ENCODE data around the gene MEGF8.

DNA sequence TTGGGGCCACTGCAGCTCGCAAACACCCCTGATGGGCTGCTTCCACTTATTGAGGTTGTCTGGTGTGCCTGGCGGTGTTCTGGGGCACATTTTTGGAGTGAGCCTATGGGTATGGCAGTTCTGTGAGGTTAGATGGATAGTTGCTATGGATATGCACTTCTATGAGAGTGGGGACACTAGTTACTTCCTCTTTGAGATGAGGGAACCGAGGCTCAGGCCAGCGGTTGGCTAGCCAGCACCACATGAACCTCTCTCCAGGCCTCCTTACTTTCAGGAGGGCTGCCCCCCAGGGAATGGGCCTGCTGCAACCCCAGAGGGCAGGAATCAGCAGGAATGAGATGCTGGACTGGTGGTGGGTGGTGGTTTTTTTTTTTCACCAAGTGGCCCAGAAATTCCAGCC is 37.0 kb upstream of the MEGF8 start:
- no peak for TF ChIP-seq POLR2A (IDR thresholded peaks at IDR 0.05; ENCODE audit: low read depth, low read length)
- TF ChIP-seq POLR2AphosphoS5 (IDR thresholded peaks at IDR 0.05; ENCODE audit: low read depth, low read length) = no peak
